GM21723 (cell line): ENCODE measurements around the gene MYL4.
"Not testable (repeated sequence)": the region's sequence is repeated elsewhere in the genome, so short reads cannot be mapped to it uniquely, and the experiment has no call there.

Experiments used
- ATAC-seq: cut with Tn5 transposase; IDR thresholded peaks from one replicate; pipeline ENCODE4 v1.9.1; 2021; ENCODE audit warnings: mild to moderate bottlenecking, moderate library complexity; ENCODE audit not compliant: unreplicated experiment

The MYL4 gene

DNA sequence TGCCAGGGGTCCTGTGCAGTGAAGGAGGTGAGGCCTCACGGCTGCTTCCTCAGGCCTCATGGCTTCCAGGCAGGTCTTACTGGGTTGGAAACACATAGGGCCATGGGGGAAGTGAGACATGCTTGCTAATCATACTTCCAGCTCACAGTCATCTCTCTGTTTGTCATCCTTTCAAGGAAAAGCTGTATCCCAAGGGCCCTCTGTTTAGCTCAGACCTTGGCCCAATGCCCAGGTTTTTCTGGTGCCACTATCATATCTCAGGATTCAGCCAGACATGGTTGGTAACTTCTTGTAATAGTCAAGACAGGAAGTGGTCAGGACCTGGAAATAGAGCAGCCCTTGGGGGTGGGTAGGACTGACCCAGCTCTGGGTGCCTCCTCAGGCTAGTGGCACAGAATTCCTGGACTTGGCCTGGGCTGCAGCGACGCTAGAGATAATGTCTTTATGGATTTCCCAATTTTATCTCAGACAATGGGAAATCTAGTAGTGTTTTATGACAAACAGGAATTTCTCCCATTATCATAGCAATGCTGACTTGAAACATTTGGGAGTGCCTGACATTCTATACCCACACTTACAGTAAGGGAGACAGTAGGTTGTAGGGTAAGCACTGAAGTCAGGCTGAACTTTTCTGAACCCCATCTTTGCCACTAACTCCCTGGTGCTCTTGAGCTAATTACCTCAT is 31.0 kb downstream of the MYL4 start:
- ATAC-seq = no peak

GRCh38 chr17:47240806-47241205 is 31.7 kb downstream of the MYL4 start:
- no peak for ATAC-seq

DNA sequence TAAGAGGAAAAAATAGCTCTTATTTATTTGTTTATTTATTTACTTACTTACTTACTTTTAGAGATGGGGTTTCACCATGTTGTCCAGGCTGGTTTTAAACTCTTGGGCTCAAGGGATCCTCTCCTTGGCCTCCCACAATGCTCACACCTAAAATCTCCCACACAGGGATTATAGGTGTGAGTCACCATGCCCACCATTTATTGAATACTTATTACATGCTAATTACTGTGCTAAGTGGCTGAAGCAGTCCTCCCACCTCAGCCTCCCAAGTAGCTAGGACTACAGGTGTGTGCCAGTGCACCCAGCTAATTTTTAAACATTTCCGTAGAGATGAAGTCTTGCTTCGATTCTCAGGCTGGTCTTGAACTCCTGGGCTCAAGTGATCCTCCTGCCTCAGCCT is 33.5 kb downstream of the MYL4 start:
- ATAC-seq = no peak

GRCh38 chr17:47243737-47244598 is 34.8 kb downstream of the MYL4 start:
- ATAC-seq = no peak

- ATAC-seq = no peak
Measured at GRCh38 chr17:47244697-47245096, 35.5 kb downstream of the MYL4 start.

GRCh38 chr17:47246120-47246519 is 37.0 kb downstream of the MYL4 start:
- no peak for ATAC-seq

GRCh38 chr17:47250855-47251254 is 41.7 kb downstream of the MYL4 start:
- no peak for ATAC-seq

DNA sequence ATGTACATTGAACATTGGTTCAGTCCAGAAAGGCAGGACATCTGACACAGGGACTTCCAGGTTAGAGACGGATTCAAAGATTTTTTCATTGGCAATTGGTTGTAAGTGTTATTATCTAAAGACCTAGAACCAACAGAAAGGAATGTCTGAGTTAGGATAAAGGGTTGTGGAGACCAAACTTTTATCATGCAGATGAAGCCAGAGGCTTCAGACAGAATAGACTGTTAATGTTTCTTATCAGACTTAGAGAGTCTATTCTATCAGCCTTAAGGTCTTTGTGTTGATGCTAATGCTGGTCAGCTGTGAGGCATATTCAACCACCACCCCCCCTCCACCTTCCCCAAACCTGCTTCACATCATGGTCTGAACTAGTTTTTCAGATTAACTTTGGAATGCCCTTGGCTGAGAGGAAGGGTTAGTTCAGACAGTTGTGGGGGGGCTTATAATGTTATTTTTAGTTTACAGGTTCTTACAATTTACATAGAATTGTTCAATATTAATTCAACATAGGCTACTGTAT is 42.3 kb downstream of the MYL4 start:
- no peak for ATAC-seq

GRCh38 chr17:47252209-47252608 is 43.1 kb downstream of the MYL4 start:
- ATAC-seq = no peak

GRCh38 chr17:47252766-47253512 is 43.8 kb downstream of the MYL4 start:
- no peak for ATAC-seq

GRCh38 chr17:47253541-47254402 is 44.6 kb downstream of the MYL4 start, which contains the start of gene ITGB3:
TSS of gene ITGB3 (plus strand) at chr17:47253827. CDS start at chr17:47253862, 35 bp downstream.
- ATAC-seq = peak; percentile 94

- no peak for ATAC-seq
Measured at GRCh38 chr17:47254403-47254943, 45.3 kb downstream of the MYL4 start.

DNA sequence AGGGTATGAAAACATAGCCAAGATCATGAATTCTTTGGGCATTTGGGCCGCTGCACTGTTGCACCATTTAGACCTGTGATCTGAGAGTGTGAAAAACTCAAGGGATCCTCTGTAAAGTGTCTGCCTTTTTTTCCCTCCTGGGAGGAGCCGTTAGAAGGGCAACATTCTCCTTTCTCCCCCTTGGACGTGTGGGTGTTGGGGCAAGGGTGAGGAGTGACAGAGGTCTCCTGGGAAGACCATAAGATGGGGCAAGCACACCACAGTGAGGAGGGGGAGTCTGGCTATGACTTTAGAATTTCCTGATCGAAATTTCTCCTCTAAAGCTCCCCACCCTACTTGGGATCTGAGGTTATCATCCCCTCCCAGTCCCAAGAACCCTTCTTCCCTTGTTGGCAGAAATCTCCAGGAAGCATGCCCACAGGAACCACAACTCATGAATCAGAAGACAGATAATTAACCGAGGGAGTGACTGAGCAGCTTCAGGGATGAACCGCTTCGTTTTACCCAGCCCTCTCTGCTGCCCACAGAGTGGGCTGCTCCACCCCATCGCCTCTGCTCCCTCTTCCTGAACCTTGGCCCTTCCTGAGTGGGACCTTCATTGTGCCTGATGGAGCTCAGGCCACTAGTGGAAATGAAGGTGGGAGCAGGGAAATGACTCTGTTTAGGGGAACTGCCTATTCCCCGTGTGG is 48.6 kb downstream of the MYL4 start:
- no peak for ATAC-seq

- no peak for ATAC-seq
Measured at GRCh38 chr17:47262586-47262985, 53.4 kb downstream of the MYL4 start.

DNA sequence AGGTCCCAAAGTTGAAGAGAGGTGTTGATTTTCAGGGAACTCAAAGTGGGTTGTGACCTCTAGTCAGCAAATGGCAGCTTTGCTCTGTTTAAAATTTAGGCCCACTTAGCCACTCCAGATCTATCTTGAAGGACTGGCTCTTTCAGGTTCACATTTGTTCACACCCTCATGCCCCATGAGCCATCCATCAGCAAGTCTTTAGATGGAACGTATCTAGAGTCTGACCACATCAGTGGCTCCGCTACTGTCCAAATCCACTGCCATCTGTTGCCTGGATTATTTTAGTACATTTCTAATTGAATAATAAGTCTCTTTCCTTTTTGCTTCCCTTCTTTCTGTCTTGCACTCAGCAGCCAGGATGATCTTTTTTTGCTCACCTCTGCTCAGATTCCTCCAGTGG is 55.0 kb downstream of the MYL4 start:
- ATAC-seq = no peak

DNA sequence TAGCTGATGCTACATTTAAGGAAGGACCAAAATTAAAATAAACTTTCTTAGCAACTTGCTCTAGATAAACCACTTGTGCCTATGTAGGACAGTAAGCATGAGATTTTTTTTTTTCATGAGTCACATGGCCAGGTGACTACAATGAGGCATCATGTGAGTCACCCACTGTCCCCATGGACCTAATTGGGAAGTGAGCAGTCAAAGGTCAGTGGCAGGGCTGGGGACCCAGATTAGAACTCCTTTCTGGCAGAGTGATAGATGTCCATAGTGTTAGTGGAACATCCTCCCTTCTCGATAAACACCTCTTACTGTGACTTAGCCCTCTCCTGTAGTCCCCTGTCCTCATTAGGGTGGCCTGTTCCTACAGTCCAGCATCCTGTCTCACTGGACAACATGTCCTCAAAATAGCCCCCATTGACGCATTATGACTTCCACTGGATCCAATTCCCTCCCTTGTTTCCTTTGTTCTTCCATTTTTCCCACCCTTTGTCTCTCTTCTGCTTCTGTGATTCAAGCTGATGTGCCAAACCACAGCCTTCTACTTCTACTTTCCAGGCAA is 56.9 kb downstream of the MYL4 start:
- no peak for ATAC-seq

GRCh38 chr17:47266782-47267181 is 57.6 kb downstream of the MYL4 start:
- ATAC-seq = no peak

- ATAC-seq = no peak
Measured at GRCh38 chr17:47267354-47267828, 58.2 kb downstream of the MYL4 start.

DNA sequence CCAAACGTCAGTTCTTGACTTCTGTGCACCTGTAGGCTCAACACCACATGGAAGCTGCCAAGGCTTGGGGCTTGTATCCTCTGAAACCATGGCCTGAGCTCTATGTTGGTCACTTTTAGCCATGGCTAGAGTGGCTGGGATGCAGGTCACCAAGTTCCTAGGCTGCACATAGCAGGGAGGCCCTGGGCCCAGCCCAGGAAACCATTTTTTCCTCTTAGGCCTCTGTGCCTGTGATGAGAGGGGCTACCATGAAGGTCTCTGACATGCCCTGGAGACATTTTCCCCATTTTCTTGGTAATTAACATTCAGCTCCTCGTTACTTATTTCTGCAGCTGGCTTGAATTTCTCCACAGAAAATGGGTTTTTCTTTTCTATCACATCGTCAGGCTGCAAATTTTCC is 59.8 kb downstream of the MYL4 start:
- ATAC-seq = not testable (repeated sequence)
